Glomerular visceral epithelial cell (primary cell): ENCODE data around the gene SPACDR.

Source experiments
- DNase-seq: peaks from one replicate; pipeline ENCODE4 v3.0.0-alpha.2; 2016; ENCODE audit errors: extremely low spot score

SPACDR gene

DNA sequence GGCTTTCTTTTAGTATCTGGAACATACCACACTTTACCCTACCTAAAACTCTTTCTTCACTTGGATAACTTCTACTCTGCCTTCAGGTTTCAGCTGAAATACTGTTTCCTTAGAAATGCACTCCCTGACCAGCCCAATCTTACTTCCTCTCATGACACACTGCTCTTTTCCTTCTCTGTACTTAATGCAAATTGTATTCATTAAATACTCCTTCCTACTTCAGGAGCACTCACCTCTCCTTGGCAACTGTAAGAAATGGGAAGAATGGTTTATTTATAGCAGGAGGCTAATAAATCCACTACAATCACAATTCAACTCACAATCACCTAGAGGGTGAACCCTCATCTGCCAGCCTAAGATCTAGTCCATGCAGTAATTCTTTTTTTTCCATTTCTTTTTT lies 50.7 kb downstream of the SPACDR start:
- DNase-seq, result no peak

GRCh38 chr7:100411101-100411500 lies 53.0 kb downstream of the SPACDR start:
- DNase-seq, result no peak

DNA sequence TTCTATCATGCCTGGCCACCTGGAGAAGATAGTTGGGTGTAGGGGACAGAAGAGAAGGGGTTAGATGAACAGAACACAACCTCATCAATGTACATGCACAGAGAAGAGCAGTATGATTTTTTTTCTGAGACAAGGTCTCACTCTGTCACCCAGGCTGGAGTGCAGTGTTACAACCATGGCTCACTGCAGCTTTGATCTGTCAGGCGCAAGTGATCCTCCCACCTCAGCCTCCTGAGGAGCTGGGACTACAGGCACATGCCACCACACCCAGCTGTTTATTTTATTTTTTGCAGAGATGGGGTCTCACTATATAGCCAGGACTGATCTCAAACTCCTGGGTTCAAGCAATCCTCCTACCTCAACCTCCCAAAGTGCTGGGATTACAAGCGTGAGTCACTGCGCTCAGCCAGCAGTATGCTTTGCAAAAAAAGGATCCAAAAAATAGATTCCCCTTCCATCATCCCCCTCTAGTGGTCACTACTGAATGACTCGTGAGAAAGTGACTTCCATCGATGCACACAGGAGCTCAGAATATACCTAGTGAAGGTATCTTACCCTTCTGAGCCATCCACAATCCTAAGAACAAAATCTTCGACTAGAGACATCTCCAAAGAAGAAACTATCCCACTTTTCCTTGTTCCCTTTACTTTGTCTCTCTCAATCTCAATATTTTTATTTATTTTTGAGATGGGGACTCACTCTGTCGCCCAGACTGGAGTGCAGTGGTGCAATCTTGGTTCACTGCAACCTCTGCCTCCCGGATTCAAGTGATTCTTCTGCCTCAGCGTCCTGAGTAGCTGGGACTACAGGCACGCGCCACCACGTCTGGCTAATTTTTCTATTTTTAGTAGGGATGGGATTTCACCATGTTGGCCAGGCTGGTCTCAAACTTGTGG lies 56.5 kb downstream of the SPACDR start:
- DNase-seq, result peak; percentile 64

DNA sequence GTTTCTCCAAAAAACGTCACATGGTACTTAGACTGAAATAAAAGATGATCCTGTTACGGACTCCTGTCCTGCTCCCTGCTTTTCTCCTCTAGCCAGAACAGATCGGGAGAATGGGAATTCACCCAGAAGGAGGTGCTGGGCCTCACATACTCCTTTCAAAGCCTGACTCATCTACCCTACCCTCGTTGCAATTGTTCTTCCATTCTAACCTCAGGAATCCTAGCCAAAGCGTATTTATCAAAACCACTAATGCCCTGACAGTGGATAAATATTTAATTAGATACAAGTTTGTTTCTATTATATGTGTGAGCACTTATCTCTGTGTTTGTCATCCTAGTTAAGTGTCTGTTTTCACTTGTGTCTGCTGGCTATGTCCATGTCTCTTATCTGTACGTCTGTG lies 57.3 kb downstream of the SPACDR start:
- DNase-seq, result peak; percentile 38
